CD4-positive, alpha-beta T cell treated with Interleukin-4 for 1 hour (primary cell): ENCODE measurements around the gene CDX2.

ENCODE experiments used
- DNase-seq, 2 donors: peaks; one replicate each; pipeline ENCODE4 v3.0.0-alpha.2; 2020 to 2022

CDX2 gene

GRCh38 chr13:27915301-27916207 lies 53.6 kb downstream of the CDX2 start:
- no peak for DNase-seq

DNA sequence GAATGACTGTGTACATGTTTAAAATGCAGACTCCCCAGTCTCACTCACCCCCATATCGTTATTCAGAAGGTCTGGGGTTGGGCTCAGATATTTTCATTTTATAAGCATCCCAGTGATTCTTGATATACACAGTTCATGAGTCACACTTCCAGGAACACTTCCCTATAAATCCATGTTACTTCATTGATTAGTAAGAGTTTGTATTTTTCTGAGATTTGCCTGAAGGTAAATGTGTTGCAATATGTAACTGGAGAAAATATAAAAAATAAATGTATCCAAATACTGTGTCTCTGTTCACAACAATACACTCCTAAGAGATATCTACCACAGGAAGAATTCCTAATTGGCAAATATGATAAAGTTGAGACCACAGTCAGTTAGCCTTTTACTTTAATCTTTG lies 56.0 kb downstream of the CDX2 start:
- no peak for DNase-seq

DNA sequence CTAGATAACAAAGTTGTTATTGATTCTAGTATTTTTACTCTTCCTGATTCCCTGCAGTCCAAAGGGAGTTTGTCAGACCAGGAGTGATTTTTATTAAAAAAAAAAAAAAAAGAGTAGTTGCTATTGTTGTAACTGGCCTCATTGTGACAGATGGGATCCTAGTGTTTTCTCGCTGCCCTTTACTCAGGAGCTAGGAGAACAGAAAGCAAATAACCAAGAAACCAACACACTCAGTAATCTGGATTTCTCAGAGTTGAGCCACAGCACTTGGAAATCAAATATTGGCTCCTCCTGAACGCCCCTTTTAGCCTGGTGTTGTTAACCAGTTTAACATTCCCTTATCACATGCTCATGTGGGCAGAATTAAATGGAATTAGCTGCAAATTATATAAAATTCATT lies 57.6 kb downstream of the CDX2 start:
- DNase-seq: no peak
